Measurements from ENCODE around the gene AMDHD2.
"Not testable (repeated sequence)": the region's sequence is repeated elsewhere in the genome, so short reads cannot be mapped to it uniquely, and the experiment has no call there.

The AMDHD2 gene

GRCh38 chr16:2557150-2557549 lies 37.0 kb downstream of the AMDHD2 start:
- not testable (repeated sequence) for H3K4me2 ChIP-seq (ENCODE audit: low read length, poor library complexity, severe bottlenecking); H2BK12ac ChIP-seq (ENCODE audit: low read length in 2 of 2); H3K27ac ChIP-seq (ENCODE audit: low read length, poor library complexity, severe bottlenecking); H3K18ac ChIP-seq (ENCODE audit: low read depth in 1 of 2, low read length in 2 of 2); H3K9ac ChIP-seq (ENCODE audit: low read length); H4K91ac ChIP-seq (ENCODE audit: low read length); H3K23ac ChIP-seq (ENCODE audit: low read length in 2 of 2); H3K14ac ChIP-seq (ENCODE audit: low read length in 2 of 2); H3K4me1 ChIP-seq (ENCODE audit: control insufficient read depth, insufficient read depth, low read depth, low read length); H3K27me3 ChIP-seq (ENCODE audit: control insufficient read depth in 1 of 2, insufficient read depth in 1 of 2, low read length in 2 of 2); H3K36me3 ChIP-seq (ENCODE audit: control insufficient read depth in 1 of 2, insufficient read depth in 2 of 2, low read depth in 1 of 2, low read length in 2 of 2); H2BK15ac ChIP-seq (ENCODE audit: low read depth, poor library complexity, severe bottlenecking); H2AK5ac ChIP-seq (ENCODE audit: low read length, severe bottlenecking); DNase-seq; H2AFZ ChIP-seq (ENCODE audit: low read depth, low read length); H3K9me3 ChIP-seq (ENCODE audit: control insufficient read depth, low read length); H3K4ac ChIP-seq (ENCODE audit: low read depth in 1 of 2, low read length in 2 of 2); H2BK120ac ChIP-seq (ENCODE audit: low read depth, low read length); H4K8ac ChIP-seq (ENCODE audit: low read length); H3K79me1 ChIP-seq (replicated peaks; ENCODE audit: low read length, poor library complexity, severe bottlenecking); H2BK5ac ChIP-seq (ENCODE audit: low read depth, low read length, poor library complexity, severe bottlenecking); H3K4me3 ChIP-seq (ENCODE audit: insufficient read depth in 1 of 2, low read depth in 1 of 2, low read length in 2 of 2)
- no CpG with 5 or more reads among the region's 15 CpGs for WGBS

GRCh38 chr16:2560131-2560797 lies 40.1 kb downstream of the AMDHD2 start:
- H2BK12ac ChIP-seq (ENCODE audit: low read length in 2 of 2); H2BK5ac ChIP-seq (ENCODE audit: low read depth, low read length, poor library complexity, severe bottlenecking); H2AFZ ChIP-seq (ENCODE audit: low read depth, low read length); H3K9ac ChIP-seq (ENCODE audit: low read length); H2BK120ac ChIP-seq (ENCODE audit: low read depth, low read length); H3K36me3 ChIP-seq (ENCODE audit: control insufficient read depth in 1 of 2, insufficient read depth in 2 of 2, low read depth in 1 of 2, low read length in 2 of 2); H3K27me3 ChIP-seq (ENCODE audit: control insufficient read depth in 1 of 2, insufficient read depth in 1 of 2, low read length in 2 of 2); DNase-seq; H2BK15ac ChIP-seq (ENCODE audit: low read depth, poor library complexity, severe bottlenecking); H3K9me3 ChIP-seq (ENCODE audit: control insufficient read depth, low read length); H4K91ac ChIP-seq (ENCODE audit: low read length); H3K27ac ChIP-seq (ENCODE audit: low read length, poor library complexity, severe bottlenecking); H3K4me3 ChIP-seq (ENCODE audit: insufficient read depth in 1 of 2, low read depth in 1 of 2, low read length in 2 of 2); H3K23ac ChIP-seq (ENCODE audit: low read length in 2 of 2); H3K18ac ChIP-seq (ENCODE audit: low read depth in 1 of 2, low read length in 2 of 2); H3K4ac ChIP-seq (ENCODE audit: low read depth in 1 of 2, low read length in 2 of 2); H3K79me1 ChIP-seq (replicated peaks; ENCODE audit: low read length, poor library complexity, severe bottlenecking); H4K8ac ChIP-seq (ENCODE audit: low read length); H2AK5ac ChIP-seq (ENCODE audit: low read length, severe bottlenecking); H3K4me2 ChIP-seq (ENCODE audit: low read length, poor library complexity, severe bottlenecking); H3K14ac ChIP-seq (ENCODE audit: low read length in 2 of 2); H3K4me1 ChIP-seq (ENCODE audit: control insufficient read depth, insufficient read depth, low read depth, low read length): not testable (repeated sequence)
- 85% methylated on average over 5 of the region's 17 CpGs for WGBS

- not testable (repeated sequence) for H3K4me3 ChIP-seq (ENCODE audit: insufficient read depth in 1 of 2, low read depth in 1 of 2, low read length in 2 of 2); H3K27me3 ChIP-seq (ENCODE audit: control insufficient read depth in 1 of 2, insufficient read depth in 1 of 2, low read length in 2 of 2); H3K9ac ChIP-seq (ENCODE audit: low read length); H3K23ac ChIP-seq (ENCODE audit: low read length in 2 of 2); H2AFZ ChIP-seq (ENCODE audit: low read depth, low read length); H2BK15ac ChIP-seq (ENCODE audit: low read depth, poor library complexity, severe bottlenecking); H2BK120ac ChIP-seq (ENCODE audit: low read depth, low read length); H2BK5ac ChIP-seq (ENCODE audit: low read depth, low read length, poor library complexity, severe bottlenecking); H3K4me1 ChIP-seq (ENCODE audit: control insufficient read depth, insufficient read depth, low read depth, low read length); H4K91ac ChIP-seq (ENCODE audit: low read length); DNase-seq; H3K4ac ChIP-seq (ENCODE audit: low read depth in 1 of 2, low read length in 2 of 2); H2AK5ac ChIP-seq (ENCODE audit: low read length, severe bottlenecking); H4K8ac ChIP-seq (ENCODE audit: low read length); H3K9me3 ChIP-seq (ENCODE audit: control insufficient read depth, low read length); H3K79me1 ChIP-seq (replicated peaks; ENCODE audit: low read length, poor library complexity, severe bottlenecking); H3K27ac ChIP-seq (ENCODE audit: low read length, poor library complexity, severe bottlenecking); H3K36me3 ChIP-seq (ENCODE audit: control insufficient read depth in 1 of 2, insufficient read depth in 2 of 2, low read depth in 1 of 2, low read length in 2 of 2); H3K14ac ChIP-seq (ENCODE audit: low read length in 2 of 2); H3K18ac ChIP-seq (ENCODE audit: low read depth in 1 of 2, low read length in 2 of 2); H3K4me2 ChIP-seq (ENCODE audit: low read length, poor library complexity, severe bottlenecking); H2BK12ac ChIP-seq (ENCODE audit: low read length in 2 of 2)
- no CpG with 5 or more reads among the region's 4 CpGs for WGBS
Observed at GRCh38 chr16:2560798-2561133, 40.6 kb downstream of the AMDHD2 start.

GRCh38 chr16:2567506-2567905 lies 47.3 kb downstream of the AMDHD2 start:
- not testable (repeated sequence) for H3K4me3 ChIP-seq (ENCODE audit: insufficient read depth in 1 of 2, low read depth in 1 of 2, low read length in 2 of 2); H3K4me2 ChIP-seq (ENCODE audit: low read length, poor library complexity, severe bottlenecking); H2BK15ac ChIP-seq (ENCODE audit: low read depth, poor library complexity, severe bottlenecking); H3K4me1 ChIP-seq (ENCODE audit: control insufficient read depth, insufficient read depth, low read depth, low read length); H2AK5ac ChIP-seq (ENCODE audit: low read length, severe bottlenecking); H3K9ac ChIP-seq (ENCODE audit: low read length); H3K14ac ChIP-seq (ENCODE audit: low read length in 2 of 2); H3K79me1 ChIP-seq (replicated peaks; ENCODE audit: low read length, poor library complexity, severe bottlenecking); H2BK120ac ChIP-seq (ENCODE audit: low read depth, low read length); H3K4ac ChIP-seq (ENCODE audit: low read depth in 1 of 2, low read length in 2 of 2); H3K27me3 ChIP-seq (ENCODE audit: control insufficient read depth in 1 of 2, insufficient read depth in 1 of 2, low read length in 2 of 2); H2AFZ ChIP-seq (ENCODE audit: low read depth, low read length); H3K18ac ChIP-seq (ENCODE audit: low read depth in 1 of 2, low read length in 2 of 2); H3K27ac ChIP-seq (ENCODE audit: low read length, poor library complexity, severe bottlenecking); H2BK5ac ChIP-seq (ENCODE audit: low read depth, low read length, poor library complexity, severe bottlenecking); H2BK12ac ChIP-seq (ENCODE audit: low read length in 2 of 2); H3K23ac ChIP-seq (ENCODE audit: low read length in 2 of 2); H3K9me3 ChIP-seq (ENCODE audit: control insufficient read depth, low read length); H4K91ac ChIP-seq (ENCODE audit: low read length); H3K36me3 ChIP-seq (ENCODE audit: control insufficient read depth in 1 of 2, insufficient read depth in 2 of 2, low read depth in 1 of 2, low read length in 2 of 2); H4K8ac ChIP-seq (ENCODE audit: low read length); DNase-seq
- WGBS = no CpG with 5 or more reads among the region's 6 CpGs

All from mesenchymal stem cell (in vitro differentiated cells and primary cell).